ENCODE measurements around the gene SLC35F3.
"Not testable (repeated sequence)": the region's sequence is repeated elsewhere in the genome, so short reads cannot be mapped to it uniquely, and the experiment has no call there.

Gene SLC35F3

DNA sequence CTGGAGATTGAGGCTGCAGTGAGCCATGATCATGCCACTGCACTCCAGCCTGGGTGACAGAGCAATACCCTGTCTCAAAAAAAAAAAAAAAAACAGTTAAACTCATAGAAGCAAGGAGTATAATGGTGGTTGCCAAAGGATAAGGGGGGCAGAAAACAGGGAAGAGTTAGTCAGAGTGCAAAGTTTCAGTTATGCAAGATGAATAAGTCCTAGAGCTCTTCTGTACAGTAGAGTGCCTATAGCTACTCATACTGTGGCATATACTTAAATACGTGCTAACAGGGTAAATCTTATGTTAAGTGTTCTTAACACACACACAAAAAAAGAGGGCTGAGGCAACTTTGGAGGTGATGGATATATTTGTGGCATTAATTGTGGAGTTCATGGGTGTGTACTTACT lies 393.2 kb downstream of the SLC35F3 start:
- Histone ChIP-seq H3K4me2 (ENCODE audit: low read length) (no peak overlapping the region), H3K27me3 (ENCODE audit: control insufficient read depth, low read length) (peaks cover 13% of the 10 kb centered on the region; the same call in 1 of the 2 replicates), H3K36me3 (ENCODE audit: control insufficient read depth, low read length) (no peaks in the 10 kb centered on the region), H3K4me3 (ENCODE audit: low read length) (no peak overlapping the region), H3K9me2 (replicated peaks; ENCODE audit: control insufficient read depth, low read length) (no peaks in the 10 kb centered on the region), H3K79me2 (ENCODE audit: control insufficient read depth, low read length) (no peaks in the 10 kb centered on the region), H4K20me1 (ENCODE audit: control insufficient read depth, insufficient read depth, low read depth, low read length) (no peaks in the 10 kb centered on the region), H3K4me1 (ENCODE audit: control insufficient read depth, low read length) (no peaks in the 10 kb centered on the region), H3K27ac (ENCODE audit: low read depth, low read length) (no peak overlapping the region), H3F3A (ENCODE audit: control insufficient read depth, insufficient read depth) (no peaks in the 10 kb centered on the region), H3K9me3 (ENCODE audit: control insufficient read depth, insufficient read depth, low read length) (no peaks in the 10 kb centered on the region)
- TF ChIP-seq, protein P1, sequence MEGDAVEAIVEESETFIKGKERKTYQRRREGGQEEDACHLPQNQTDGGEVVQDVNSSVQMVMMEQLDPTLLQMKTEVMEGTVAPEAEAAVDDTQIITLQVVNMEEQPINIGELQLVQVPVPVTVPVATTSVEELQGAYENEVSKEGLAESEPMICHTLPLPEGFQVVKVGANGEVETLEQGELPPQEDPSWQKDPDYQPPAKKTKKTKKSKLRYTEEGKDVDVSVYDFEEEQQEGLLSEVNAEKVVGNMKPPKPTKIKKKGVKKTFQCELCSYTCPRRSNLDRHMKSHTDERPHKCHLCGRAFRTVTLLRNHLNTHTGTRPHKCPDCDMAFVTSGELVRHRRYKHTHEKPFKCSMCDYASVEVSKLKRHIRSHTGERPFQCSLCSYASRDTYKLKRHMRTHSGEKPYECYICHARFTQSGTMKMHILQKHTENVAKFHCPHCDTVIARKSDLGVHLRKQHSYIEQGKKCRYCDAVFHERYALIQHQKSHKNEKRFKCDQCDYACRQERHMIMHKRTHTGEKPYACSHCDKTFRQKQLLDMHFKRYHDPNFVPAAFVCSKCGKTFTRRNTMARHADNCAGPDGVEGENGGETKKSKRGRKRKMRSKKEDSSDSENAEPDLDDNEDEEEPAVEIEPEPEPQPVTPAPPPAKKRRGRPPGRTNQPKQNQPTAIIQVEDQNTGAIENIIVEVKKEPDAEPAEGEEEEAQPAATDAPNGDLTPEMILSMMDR (IDR thresholded peaks at IDR 0.05; ENCODE audit: low read depth, low read length, poor library complexity, severe bottlenecking), result no peak
- TF ChIP-seq EZH2phosphoT487 (IDR thresholded peaks at IDR 0.05; ENCODE audit: borderline replicate concordance, low read length), result no peak

DNA sequence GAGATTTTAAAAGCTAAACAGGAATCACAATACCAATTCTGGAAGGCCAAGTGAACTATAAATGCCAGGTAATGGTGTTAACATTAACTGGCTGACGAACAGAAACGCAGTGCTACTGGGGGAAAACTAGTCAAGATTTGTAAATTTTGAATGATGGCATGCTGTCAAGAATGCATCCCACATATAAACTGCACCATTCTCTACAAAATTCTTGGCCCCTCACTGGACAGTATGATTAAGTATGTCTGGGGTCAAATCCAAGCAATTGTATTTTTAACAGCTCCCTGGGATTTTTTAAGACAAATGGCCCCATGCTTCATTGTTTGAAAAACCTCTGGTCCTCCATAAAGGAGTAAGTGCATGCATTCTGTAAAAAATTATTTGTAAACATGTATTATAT lies 395.6 kb downstream of the SLC35F3 start:
- no peaks in the 10 kb centered on the region for H4K20me1 ChIP-seq (ENCODE audit: control insufficient read depth, insufficient read depth, low read depth, low read length)
- no peaks in the 10 kb centered on the region for H3K36me3 ChIP-seq (ENCODE audit: control insufficient read depth, low read length)
- H3K9me2 ChIP-seq (replicated peaks; ENCODE audit: control insufficient read depth, low read length), result no peaks in the 10 kb centered on the region
- peaks cover 13% of the 10 kb centered on the region; the same call in 1 of the 2 replicates for H3K27me3 ChIP-seq (ENCODE audit: control insufficient read depth, low read length)
- H3K79me2 ChIP-seq (ENCODE audit: control insufficient read depth, low read length), result no peaks in the 10 kb centered on the region
- no peaks in the 10 kb centered on the region for H3F3A ChIP-seq (ENCODE audit: control insufficient read depth, insufficient read depth)
- H3K4me1 ChIP-seq (ENCODE audit: control insufficient read depth, low read length), result no peaks in the 10 kb centered on the region
- no peak overlapping the region for H3K4me2 ChIP-seq (ENCODE audit: low read length)
- no peak for TF ChIP-seq EZH2phosphoT487 (IDR thresholded peaks at IDR 0.05; ENCODE audit: borderline replicate concordance, low read length)
- TF ChIP-seq, protein P1 (IDR thresholded peaks at IDR 0.05; ENCODE audit: low read depth, low read length, poor library complexity, severe bottlenecking), result no peak
- H3K27ac ChIP-seq (ENCODE audit: low read depth, low read length), result no peak overlapping the region
- no peak overlapping the region for H3K4me3 ChIP-seq (ENCODE audit: low read length)
- H3K9me3 ChIP-seq (ENCODE audit: control insufficient read depth, insufficient read depth, low read length), result no peaks in the 10 kb centered on the region

DNA sequence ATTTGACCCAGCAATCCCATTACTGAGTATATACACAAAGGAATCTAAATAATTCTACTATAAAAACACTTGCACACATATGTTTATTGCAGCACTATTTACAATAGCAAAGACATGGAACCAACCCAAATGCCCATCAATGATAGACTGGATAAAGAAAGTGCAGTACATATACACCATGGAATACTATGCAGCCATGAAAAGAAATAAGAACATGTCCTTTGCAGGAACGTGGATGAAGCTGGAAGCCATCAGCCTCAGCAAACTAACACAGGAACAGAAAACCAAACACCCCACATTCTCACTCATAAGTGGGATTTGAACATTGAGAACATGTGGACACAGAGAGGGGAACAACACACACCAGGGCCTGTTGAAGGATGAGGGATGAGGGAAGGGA lies 397.2 kb downstream of the SLC35F3 start:
- H4K20me1 ChIP-seq (ENCODE audit: control insufficient read depth, insufficient read depth, low read depth, low read length); H3K4me3 ChIP-seq (ENCODE audit: low read length): not testable (repeated sequence)
- peaks cover 13% of the 10 kb centered on the region; the same call in 1 of the 2 replicates for H3K27me3 ChIP-seq (ENCODE audit: control insufficient read depth, low read length)

GRCh38 chr1:234302354-234302962 lies 398.0 kb downstream of the SLC35F3 start:
- no peaks in the 10 kb centered on the region for H3K36me3 ChIP-seq (ENCODE audit: control insufficient read depth, low read length)
- H3K4me1 ChIP-seq (ENCODE audit: control insufficient read depth, low read length), result no peaks in the 10 kb centered on the region
- no peaks in the 10 kb centered on the region for H3F3A ChIP-seq (ENCODE audit: control insufficient read depth, insufficient read depth)
- TF ChIP-seq, protein P1 (IDR thresholded peaks at IDR 0.05; ENCODE audit: low read depth, low read length, poor library complexity, severe bottlenecking), result no peak
- no peak for TF ChIP-seq EZH2phosphoT487 (IDR thresholded peaks at IDR 0.05; ENCODE audit: borderline replicate concordance, low read length)
- H3K9me2 ChIP-seq (replicated peaks; ENCODE audit: control insufficient read depth, low read length), result no peaks in the 10 kb centered on the region
- H3K27me3 ChIP-seq (ENCODE audit: control insufficient read depth, low read length), result 0 out of 2 replicates have a peak, but pooled peaks cover 10% of the 10 kb centered on the region
- no peak overlapping the region for H3K27ac ChIP-seq (ENCODE audit: low read depth, low read length)
- no peaks in the 10 kb centered on the region for H4K20me1 ChIP-seq (ENCODE audit: control insufficient read depth, insufficient read depth, low read depth, low read length)
- H3K4me2 ChIP-seq (ENCODE audit: low read length), result no peak overlapping the region
- no peak overlapping the region for H3K4me3 ChIP-seq (ENCODE audit: low read length)
- no peaks in the 10 kb centered on the region for H3K9me3 ChIP-seq (ENCODE audit: control insufficient read depth, insufficient read depth, low read length)
- H3K79me2 ChIP-seq (ENCODE audit: control insufficient read depth, low read length), result no peaks in the 10 kb centered on the region

More for the DNA sequence above, 397.2 kb downstream of the SLC35F3 start:
- H3K4me2 ChIP-seq (ENCODE audit: low read length); H3F3A ChIP-seq (ENCODE audit: control insufficient read depth, insufficient read depth); H3K27ac ChIP-seq (ENCODE audit: low read depth, low read length); H3K79me2 ChIP-seq (ENCODE audit: control insufficient read depth, low read length); H3K36me3 ChIP-seq (ENCODE audit: control insufficient read depth, low read length); H3K9me3 ChIP-seq (ENCODE audit: control insufficient read depth, insufficient read depth, low read length); H3K4me1 ChIP-seq (ENCODE audit: control insufficient read depth, low read length); H3K9me2 ChIP-seq (replicated peaks; ENCODE audit: control insufficient read depth, low read length): not testable (repeated sequence)
